ENCODE measurements around the gene ITPK1.

GRCh38 chr14:92914087-92914656 is 201.6 kb downstream of the ITPK1 start:
- TF ChIP-seq EZH2 (IDR thresholded peaks at IDR 0.05; ENCODE audit: borderline replicate concordance, low read depth, low read length, poor library complexity, severe bottlenecking) (no peak), CTCF (conservative IDR thresholded peaks at IDR 0.05; ENCODE audit: low read depth, low read length) (no peak)

Data from A673 (cell line).